ENCODE data around the gene ACOXL.

Gene ACOXL

GRCh38 chr2:111167076-111167862 is 434.9 kb downstream of the ACOXL start:
- no peak for DNase-seq (ENCODE audit: low spot score)

GRCh38 chr2:111167863-111168162 is 435.4 kb downstream of the ACOXL start:
- DNase-seq (ENCODE audit: low spot score), result no peak
